IMR-90 (cell line): ENCODE data around the gene RABGGTA. TPM values are rescaled to one million over a fixed set of nuclear protein-coding genes. Genes with fewer than 3 reads are reported as not detected.
A peak's percentile ranks its signal among the peaks of the same experiment; 100 is the strongest.

Experiments used
- ATAC-seq: fragments of 200-7000 bp; cut with Tn5 transposase; 2 replicates; pipeline ENCODE4 v1.9.1; 2020; ENCODE audit warnings: low read depth, mild to moderate bottlenecking, moderate library complexity
- BruUV-seq: library from RNA; stranded (reverse); fragments of 400-500 nt; replicated peaks from 2 replicates; lab custom pipeline; 2021; lab: Mats Ljungman, UMichigan
- CTCF ChIA-PET: fragments of 300-600 bp; formaldehyde crosslinking; extraction: SDS; loops from one replicate; lab custom pipeline; 2021; ENCODE audit warnings: antibody characterized with exemption; lab: Yijun Ruan, JAX
- POLR2A ChIA-PET: fragments of 300-600 bp; sonication (Branson Sonifier 250); formaldehyde crosslinking; loops from one replicate; lab custom pipeline; 2022; ENCODE audit warnings: antibody characterized with exemption; ENCODE audit not compliant: unreplicated experiment; lab: Charles Lee
- DNase-seq: peaks from one replicate; pipeline ENCODE4 v3.0.0; 2013
- H2AFZ ChIP-seq: replicated peaks from 2 replicates; pipeline ENCODE3; 2013; ENCODE audit warnings: low read length, mild to moderate bottlenecking; ENCODE audit not compliant: poor library complexity
- H2AK5ac ChIP-seq: 2 replicates; pipeline ENCODE4 v1.6.1; 2013; ENCODE audit warnings: low read depth, low read length, inconsistent platforms
- H2AK9ac ChIP-seq: replicated peaks from 2 replicates; pipeline ENCODE3; 2013; ENCODE audit warnings: mild to moderate bottlenecking, low read depth, low read length, moderate library complexity; ENCODE audit not compliant: poor library complexity
- H2BK120ac ChIP-seq: 2 replicates; pipeline ENCODE4 v1.6.1; 2013; ENCODE audit warnings: low read depth, low read length, inconsistent platforms
- H2BK15ac ChIP-seq: 3 replicates; pipeline ENCODE4 v1.6.1; 2013; ENCODE audit warnings: low read depth, low read length, inconsistent platforms
- H2BK20ac ChIP-seq: 2 replicates; pipeline ENCODE4 v1.6.1; 2013; ENCODE audit warnings: low read depth, mild to moderate bottlenecking, inconsistent platforms, low read length, moderate library complexity
- H2BK5ac ChIP-seq: 2 replicates; pipeline ENCODE4 v1.6.1; 2013; ENCODE audit warnings: mild to moderate bottlenecking, low read depth, low read length, inconsistent platforms; ENCODE audit not compliant: poor library complexity, severe bottlenecking
- H3K14ac ChIP-seq: replicated peaks from 2 replicates; pipeline ENCODE4 v1.6.1; 2013; ENCODE audit warnings: low read depth, low read length, inconsistent platforms
- H3K18ac ChIP-seq: 2 replicates; pipeline ENCODE4 v1.6.1; 2013; ENCODE audit warnings: low read depth, low read length, control low read depth
- H3K23ac ChIP-seq: 2 replicates; pipeline ENCODE4 v1.6.1; 2013; ENCODE audit warnings: low read depth, low read length, inconsistent platforms
- H3K27ac ChIP-seq: 2 replicates; pipeline ENCODE4 v1.5.1; 2013; ENCODE audit warnings: mild to moderate bottlenecking, control low read depth, low read length; ENCODE audit not compliant: insufficient read depth
- H3K27me3 ChIP-seq: 2 replicates; pipeline ENCODE4 v1.6.1; 2013; ENCODE audit warnings: low read length; ENCODE audit not compliant: control insufficient read depth, insufficient read depth
- H3K36me3 ChIP-seq: 2 replicates; pipeline ENCODE4 v1.6.1; 2013; ENCODE audit warnings: low read length, mixed read lengths; ENCODE audit not compliant: control insufficient read depth, insufficient read depth
- H3K4ac ChIP-seq: 2 replicates; pipeline ENCODE4 v1.6.1; 2013; ENCODE audit warnings: low read depth, low read length, inconsistent platforms
- H3K4me1 ChIP-seq: 2 replicates; pipeline ENCODE4 v1.6.1; 2013; ENCODE audit warnings: low read length, mixed read lengths; ENCODE audit not compliant: control insufficient read depth, insufficient read depth
- H3K4me2 ChIP-seq: 2 replicates; pipeline ENCODE4 v1.6.1; 2013; ENCODE audit warnings: low read depth, mild to moderate bottlenecking, control low read depth, low read length, moderate library complexity
- H3K4me3 ChIP-seq: 2 replicates; pipeline ENCODE4 v1.5.1; 2013; ENCODE audit warnings: low read depth, mild to moderate bottlenecking, control low read depth, low read length, moderate library complexity; ENCODE audit not compliant: insufficient read depth
- H3K56ac ChIP-seq: 2 replicates; pipeline ENCODE4 v1.6.1; 2013; ENCODE audit warnings: low read length, inconsistent platforms; ENCODE audit not compliant: insufficient read depth; ENCODE audit errors: extremely low read depth
- H3K79me1 ChIP-seq, 2 experiments: 2 replicates each; pipeline ENCODE4 v1.6.1; 2013; ENCODE audit warnings: low read length in 2 of 2, inconsistent platforms in 1 of 2, low read depth in 1 of 2
- H3K9ac ChIP-seq: 2 replicates; pipeline ENCODE4 v1.6.1; 2013; ENCODE audit warnings: low read depth, low read length, control low read depth
- H3K9me1 ChIP-seq: 2 replicates; pipeline ENCODE4 v1.6.1; 2013; ENCODE audit warnings: low read length, inconsistent platforms; ENCODE audit not compliant: insufficient read depth
- H3K9me3 ChIP-seq: 2 replicates; pipeline ENCODE4 v1.6.1; 2013; ENCODE audit warnings: low read length; ENCODE audit not compliant: control insufficient read depth, insufficient read depth
- H4K20me1 ChIP-seq: 2 replicates; pipeline ENCODE4 v1.6.1; 2013; ENCODE audit warnings: low read length, inconsistent platforms; ENCODE audit not compliant: insufficient read depth
- H4K5ac ChIP-seq: 2 replicates; pipeline ENCODE4 v1.6.1; 2013; ENCODE audit warnings: mild to moderate bottlenecking, low read depth, low read length, control low read depth
- H4K8ac ChIP-seq, 2 experiments: 2 replicates each; pipeline ENCODE4 v1.6.1; 2013; ENCODE audit warnings: low read depth in 2 of 2, low read length in 2 of 2, control low read depth in 1 of 2, inconsistent platforms in 1 of 2
- H4K91ac ChIP-seq: 2 replicates; pipeline ENCODE4 v1.6.1; 2013; ENCODE audit warnings: low read depth, low read length, inconsistent platforms; ENCODE audit not compliant: insufficient read depth
- CHD1 ChIP-seq: IDR thresholded peaks from 2 replicates; pipeline ENCODE4 v1.6.1; 2012; ENCODE audit warnings: low read depth, low read length, improper control_type of control experiment
- MAFK ChIP-seq: IDR thresholded peaks from 2 replicates; pipeline ENCODE4 v1.6.1; 2012; ENCODE audit warnings: low read depth, low read length, improper control_type of control experiment
- WGBS, 2 experiments: methylation state at CpG; one replicate each; pipeline versions ENCODE4 v1.1.5 to v1.1.7; 2013; ENCODE audit warnings: missing lambda C conversion rate in 2 of 2; ENCODE audit not compliant: insufficient read length in 1 of 2; ENCODE audit errors: extremely low coverage in 2 of 2; 5-methylcytosine and 5-hydroxymethylcytosine counted together
- dilution Hi-C: fragments of 300-500 bp; cut with HindIII; formaldehyde crosslinking; loops from one replicate; pipeline ENCODE4 v1.14.3; 2018; ENCODE audit warnings: low sequenced_read_pairs; ENCODE audit not compliant: unreplicated experiment
- in situ Hi-C: fragments of 300-500 bp; cut with MboI; formaldehyde crosslinking; loops from 3 replicates; pipeline ENCODE4 v1.14.3; 2019; ENCODE audit warnings: low sequenced_read_pairs, inconsistent platforms, mixed read lengths
- intact Hi-C: fragments of 100-400 bp; cut with micrococcal nuclease; formaldehyde crosslinking; loops from 2 replicates; pipeline ENCODE4 v1.10.0; 2022
- polyA plus RNA-seq, 3 experiments: library from polyadenylated mRNA; depleted of rRNA; stranded (reverse); fragments of >200 nt; gene quantifications; 2 replicates each; pipeline ENCODE4 v1.2.3, GENCODE V29; 2012; ENCODE audit warnings: low replicate concordance in 1 of 3
- total RNA-seq: library from RNA; depleted of rRNA; stranded (reverse); fragments of >200 nt; gene quantifications from 2 replicates; pipeline ENCODE4 v1.2.3, GENCODE V29; 2012

RABGGTA gene
- total and polyA plus RNA-seq, 2 of the 4 experiments (the other 2 are of a cell fraction), result 25.6 to 55.6 TPM

DNA sequence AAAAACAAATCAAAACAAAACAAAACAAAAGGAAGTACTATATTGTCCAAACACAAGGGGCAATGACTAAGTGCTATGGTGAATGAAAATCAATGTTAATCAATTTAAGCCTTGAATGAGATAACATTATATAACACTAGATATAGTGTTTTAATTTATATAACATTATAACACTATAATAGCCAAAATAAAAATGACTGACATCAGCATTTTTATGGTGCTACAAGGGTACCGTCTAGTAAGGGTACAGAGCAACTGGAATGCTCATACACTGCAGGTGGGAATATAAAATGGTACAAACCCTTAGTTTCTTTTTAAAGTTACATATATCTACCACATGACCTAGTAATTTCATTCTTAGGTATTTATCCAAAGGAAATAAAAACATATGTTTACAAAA is 44.9 kb downstream of the RABGGTA start:
- Histone ChIP-seq H3K56ac (no peak overlapping the region), H3K9ac (no peak overlapping the region), H4K20me1 (no peaks in the 10 kb centered on the region; the same call in 1 of the 2 replicates), H3K4me3 (no peak overlapping the region), H3K9me3 (no peaks in the 10 kb centered on the region), H3K4me1 (peaks cover 4% of the 10 kb centered on the region), H3K36me3 (peaks cover 6% of the 10 kb centered on the region; the same call in 1 of the 2 replicates), H2BK20ac (no peak overlapping the region), H3K4ac (no peak overlapping the region), H4K8ac (no peak overlapping the region), H2AK5ac (no peak overlapping the region), H3K18ac (no peak overlapping the region), H3K9me1 (peaks cover 3% of the 10 kb centered on the region; the same call in 1 of the 2 replicates), H2BK5ac (no peak overlapping the region), H2BK15ac (no peak overlapping the region), H3K14ac (no peak overlapping the region), H2BK120ac (no peak overlapping the region), H3K27ac (no peak overlapping the region), H3K23ac (no peak overlapping the region), H2AK9ac (no peak overlapping the region), H2AFZ (no peak overlapping the region), H3K79me1 (peaks cover 10 to 49% of the 10 kb centered on the region in 2 experiments), H3K4me2 (no peak overlapping the region), H4K5ac (no peak overlapping the region), H4K91ac (no peak overlapping the region), H3K27me3 (no peaks in the 10 kb centered on the region)
- POLR2A ChIA-PET, result no interaction called here
- DNase-seq (no peak), ATAC-seq (no peak)
- BruUV-seq, result no TSS peak
- intact Hi-C loops (no loop called here), dilution Hi-C loops (no loop called here), in situ Hi-C loops (no loop called here)
- WGBS, 2 experiments, result no CpG with 5 or more reads among the region's 1 CpG
- CTCF ChIA-PET, result interaction anchor here (2.5 kb wide), 1 partner anchor 10 kb away, joined by 7 read pairs; the partner anchor contains the start of gene MDP1
- TF ChIP-seq CHD1 (no peak), MAFK (peak; percentile 95)
